Esophagus (tissue), 2 donors: ENCODE data around the gene CHCHD4. TPM values are rescaled to one million over a fixed set of nuclear protein-coding genes. Genes with fewer than 3 reads are reported as not detected.

Experiments used
- H3K27ac ChIP-seq, 2 donors: one replicate each; pipeline ENCODE4 v1.5.1; 2013; ENCODE audit warnings: low read depth in 2 of 2, mild to moderate bottlenecking in 2 of 2, inconsistent platforms in 1 of 2, low read length in 1 of 2, moderate library complexity in 1 of 2
- H3K27me3 ChIP-seq, 2 donors: one replicate each; pipeline ENCODE4 v1.6.1; 2013; ENCODE audit warnings: low read length in 2 of 2, control low read depth in 1 of 2, mild to moderate bottlenecking in 1 of 2; ENCODE audit not compliant: insufficient read depth in 2 of 2, control insufficient read depth in 1 of 2
- H3K36me3 ChIP-seq, 2 donors: one replicate each; pipeline ENCODE4 v1.6.1; 2013; ENCODE audit warnings: low read length in 1 of 2; ENCODE audit not compliant: control insufficient read depth in 2 of 2, insufficient read depth in 2 of 2
- H3K4me1 ChIP-seq, 2 donors: one replicate each; pipeline ENCODE4 v1.6.1; 2013; ENCODE audit warnings: low read length in 1 of 2; ENCODE audit not compliant: control insufficient read depth in 2 of 2, insufficient read depth in 2 of 2
- H3K4me3 ChIP-seq, 2 donors: one replicate each; pipeline ENCODE4 v1.5.1; 2013; ENCODE audit warnings: low read length in 2 of 2, mild to moderate bottlenecking in 2 of 2, low read depth in 1 of 2, moderate library complexity in 1 of 2
- H3K9me3 ChIP-seq, 2 donors: one replicate each; pipeline ENCODE4 v1.6.1; 2013; ENCODE audit warnings: mild to moderate bottlenecking in 2 of 2, low read depth in 1 of 2, low read length in 1 of 2, moderate library complexity in 1 of 2; ENCODE audit not compliant: control insufficient read depth in 2 of 2, insufficient read depth in 1 of 2
- WGBS, 2 donors: extraction: QIAGEN DNeasy Blood & Tissue Kit; methylation state at CpG; one replicate each; pipeline ENCODE4 v1.1.7; 2013; 5-methylcytosine and 5-hydroxymethylcytosine counted together
- polyA plus RNA-seq, 2 donors: library from polyadenylated mRNA; stranded (reverse); fragments of 200-250 nt; gene quantifications; one replicate each; pipeline ENCODE4 v1.2.3, GENCODE V29; 2013
- donor health status: healthy with polysubstance abuse.
- donor health status: Bipolar disorder and iron deficiency.

CHCHD4 gene
- polyA plus RNA-seq: 10 to 100 TPM in 1 of 2 donors, 1 to 10 TPM in 1; 6.5 to 14.9 TPM

DNA sequence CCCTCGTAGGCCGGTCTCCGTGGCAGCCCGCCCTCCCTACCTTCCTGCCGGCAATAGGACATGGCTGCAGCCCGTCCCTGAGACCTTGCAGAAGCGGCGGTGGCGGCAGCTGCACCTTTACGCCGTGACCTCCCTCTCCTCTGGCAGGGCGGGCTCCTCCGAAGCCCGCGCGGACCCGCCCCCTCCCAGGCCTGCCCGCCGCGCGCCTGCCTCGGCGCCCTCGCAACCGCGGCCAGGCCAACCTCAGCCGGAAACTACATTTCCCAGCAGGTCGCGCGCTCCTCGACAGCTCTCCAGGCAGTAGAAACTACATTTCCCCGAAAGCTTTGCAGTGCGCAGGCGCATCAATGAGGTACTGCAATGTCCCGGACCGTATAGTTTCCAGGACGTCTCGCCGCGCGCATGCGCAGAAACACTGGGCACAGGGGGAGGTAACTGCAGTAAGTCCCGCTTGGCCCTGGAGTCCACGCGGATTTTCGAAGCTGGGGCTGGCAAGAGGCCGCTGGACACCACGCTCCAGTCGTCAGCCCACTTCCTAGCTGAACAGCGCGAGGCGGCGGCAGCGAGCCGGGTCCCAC lies at the start of gene CHCHD4, which contains the start of gene TMEM43:
TSS of gene CHCHD4 (minus strand) at position 256 of the 578 bp plus-strand sequence. CDS start at position 62, 194 bp downstream.
TSS of gene TMEM43 (plus strand) at position 438 of the 578 bp plus-strand sequence. CDS start 142 bp downstream, outside the sequence.
- Histone ChIP-seq H3K4me1 (peaks cover 5 to 37% of the 10 kb centered on the region in 2 donors), H3K27ac (peak within 1 kb of the TSS; percentile 89 to 94), H3K36me3 (peaks cover 8 to 10% of the 10 kb centered on the region in 2 donors), H3K27me3 (no peaks in the 10 kb centered on the region), H3K9me3 (no peaks in the 10 kb centered on the region), H3K4me3 (peak within 1 kb of the TSS; percentile 80 to 87)
- whole genome bisulfite sequencing, 2 donors: 0 to 1% methylated on average over 47 to 55 of the region's 55 CpGs

DNA sequence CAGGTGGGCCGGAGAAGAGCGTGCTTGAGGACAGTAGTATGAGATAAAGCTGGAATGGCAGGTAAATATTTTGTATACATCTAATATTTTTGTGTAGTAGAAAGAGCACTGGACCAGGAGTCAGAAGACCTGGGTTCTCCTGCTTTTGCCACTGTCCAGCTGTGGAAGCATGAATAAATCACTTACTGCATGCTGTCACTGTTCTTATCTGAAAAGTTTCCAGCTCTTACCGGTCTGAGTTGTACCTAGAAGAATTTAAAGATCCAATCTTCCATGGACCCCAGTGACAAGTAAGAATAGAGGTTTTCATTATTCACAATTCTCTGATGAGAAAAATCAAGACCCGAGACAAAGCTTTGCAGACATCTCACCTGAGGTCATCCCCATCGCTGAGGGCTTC lies 47.8 kb upstream of the CHCHD4 start:
- 94 to 96% methylated on average over 5 of the region's 5 CpGs for WGBS, 2 donors
- Histone ChIP-seq H3K27me3 (no peaks in the 10 kb centered on the region), H3K4me3 (no peak overlapping the region), H3K27ac (no peak overlapping the region), H3K4me1 (no peaks in the 10 kb centered on the region), H3K9me3 (no peaks in the 10 kb centered on the region), H3K36me3 (peaks cover 16 to 17% of the 10 kb centered on the region in 2 donors)

DNA sequence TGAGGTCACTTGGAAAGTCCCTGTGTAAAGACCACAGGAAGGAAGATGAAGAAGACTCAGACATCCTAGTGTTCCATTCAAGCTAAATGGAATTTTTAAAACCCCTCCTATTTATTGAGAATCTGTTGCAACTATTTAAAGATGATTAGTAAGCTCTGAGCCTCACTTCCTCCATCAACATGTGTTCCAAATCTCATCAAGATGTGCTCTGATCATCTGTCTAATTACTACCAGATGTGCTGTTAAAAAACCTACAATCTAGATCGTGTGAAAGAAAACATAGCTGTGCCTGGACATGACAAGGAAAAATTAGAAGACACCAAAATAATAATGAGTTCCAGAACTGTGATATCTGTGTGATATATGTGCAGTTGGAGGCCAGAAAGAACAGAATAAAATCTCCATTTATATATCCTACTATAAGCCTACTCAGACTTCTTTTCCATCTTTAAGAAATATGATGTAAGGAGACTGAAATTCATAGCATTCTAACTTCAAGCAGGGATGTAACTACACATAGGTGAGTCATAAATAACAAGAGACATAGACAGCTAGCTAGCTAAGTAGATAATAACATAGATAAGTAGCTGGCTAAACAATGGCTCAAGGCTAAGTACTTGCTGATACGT lies 46.0 kb upstream of the CHCHD4 start:
- WGBS, 2 donors: 64 to 65% methylated on average over 2 of the region's 2 CpGs
- Histone ChIP-seq H3K4me1 (no peaks in the 10 kb centered on the region), H3K9me3 (no peaks in the 10 kb centered on the region), H3K27me3 (no peaks in the 10 kb centered on the region), H3K4me3 (no peak overlapping the region), H3K36me3 (peaks cover 25 to 28% of the 10 kb centered on the region in 2 donors), H3K27ac (no peak overlapping the region)

DNA sequence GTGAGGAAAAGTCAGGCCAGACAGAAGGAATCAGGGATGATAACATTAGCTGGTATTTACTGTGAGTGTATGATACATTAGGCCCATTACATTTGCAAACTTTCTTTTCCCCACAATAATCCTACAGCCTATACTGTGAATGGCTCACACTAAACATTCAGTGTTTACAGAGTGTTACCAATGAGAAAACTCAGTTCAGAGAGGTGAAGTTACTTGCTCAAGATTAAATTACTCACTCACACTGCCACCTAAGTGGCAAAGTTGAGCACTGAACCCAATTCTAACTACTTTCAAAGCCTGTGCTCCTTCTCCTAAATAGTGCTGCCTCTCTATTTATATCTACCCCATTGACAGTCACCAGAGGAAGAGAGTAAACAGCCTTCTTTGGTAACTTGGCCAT lies 45.2 kb upstream of the CHCHD4 start:
- Histone ChIP-seq H3K9me3 (no peaks in the 10 kb centered on the region), H3K4me1 (no peaks in the 10 kb centered on the region), H3K36me3 (peaks cover 30 to 33% of the 10 kb centered on the region in 2 donors), H3K27ac (no peak overlapping the region), H3K4me3 (no peak overlapping the region), H3K27me3 (no peaks in the 10 kb centered on the region)

DNA sequence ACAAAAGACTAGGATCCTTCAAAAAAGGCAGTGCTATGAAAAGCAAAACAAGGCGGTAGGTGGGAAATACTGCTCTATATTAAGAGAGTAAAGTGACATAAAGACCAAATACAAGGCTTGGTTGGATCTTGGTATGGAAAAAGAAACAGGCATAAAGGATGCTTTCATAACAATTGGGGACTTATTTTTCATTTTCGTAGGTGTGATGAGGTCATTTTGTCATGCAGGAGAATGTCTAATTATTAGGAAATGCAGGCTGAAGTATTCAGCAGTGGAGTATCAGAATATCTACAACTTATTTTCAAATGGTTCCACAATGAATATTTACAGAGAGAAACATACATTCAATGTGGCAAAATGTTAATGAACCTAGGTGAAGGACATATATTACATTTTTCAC lies 44.8 kb upstream of the CHCHD4 start:
- Histone ChIP-seq H3K27ac (no peak overlapping the region), H3K9me3 (no peaks in the 10 kb centered on the region), H3K4me1 (no peaks in the 10 kb centered on the region), H3K27me3 (no peaks in the 10 kb centered on the region), H3K36me3 (peaks cover 34 to 35% of the 10 kb centered on the region in 2 donors), H3K4me3 (no peak overlapping the region)
- 90 to 91% methylated on average over 2 of the region's 2 CpGs for WGBS, 2 donors

DNA sequence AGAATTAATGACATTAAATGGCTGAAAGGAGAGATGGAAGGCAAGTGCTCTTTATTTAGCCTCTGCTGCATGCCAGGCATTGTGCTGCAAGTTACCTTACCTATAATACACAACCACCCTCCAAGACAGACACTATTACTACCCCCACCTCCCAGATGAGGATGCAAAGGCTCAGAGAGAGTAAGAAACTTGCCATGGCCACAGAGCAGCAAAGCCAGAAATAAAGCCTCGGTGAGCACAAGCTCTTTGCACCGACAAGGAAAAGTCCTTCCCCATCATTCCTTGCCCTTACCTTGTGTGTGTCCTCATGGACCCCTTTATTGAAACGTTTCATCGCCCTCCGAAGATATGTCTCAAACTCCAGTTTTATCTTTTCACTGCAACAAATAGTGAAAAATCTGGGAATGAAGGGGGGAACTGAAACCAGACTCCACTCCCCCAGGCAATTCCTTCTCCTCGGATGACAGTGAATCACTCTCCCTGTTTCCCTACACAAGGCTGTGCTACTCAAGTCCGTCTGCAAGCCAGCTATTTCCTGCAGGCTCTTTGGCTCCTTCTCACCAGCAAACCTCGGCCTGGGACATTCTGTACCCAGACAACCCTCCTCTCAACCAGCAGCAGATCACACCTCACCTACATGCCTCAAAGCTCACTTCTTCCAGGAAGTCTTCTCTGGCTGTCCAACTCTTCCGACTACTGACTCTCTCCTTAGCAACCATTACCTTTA lies 42.4 kb upstream of the CHCHD4 start:
- Histone ChIP-seq H3K36me3 (peaks cover 30 to 35% of the 10 kb centered on the region in 2 donors), H3K9me3 (no peaks in the 10 kb centered on the region), H3K27ac (no peak overlapping the region), H3K4me3 (no peak overlapping the region), H3K4me1 (no peaks in the 10 kb centered on the region), H3K27me3 (no peaks in the 10 kb centered on the region)
- 84 to 89% methylated on average over 9 of the region's 9 CpGs for WGBS, 2 donors

DNA sequence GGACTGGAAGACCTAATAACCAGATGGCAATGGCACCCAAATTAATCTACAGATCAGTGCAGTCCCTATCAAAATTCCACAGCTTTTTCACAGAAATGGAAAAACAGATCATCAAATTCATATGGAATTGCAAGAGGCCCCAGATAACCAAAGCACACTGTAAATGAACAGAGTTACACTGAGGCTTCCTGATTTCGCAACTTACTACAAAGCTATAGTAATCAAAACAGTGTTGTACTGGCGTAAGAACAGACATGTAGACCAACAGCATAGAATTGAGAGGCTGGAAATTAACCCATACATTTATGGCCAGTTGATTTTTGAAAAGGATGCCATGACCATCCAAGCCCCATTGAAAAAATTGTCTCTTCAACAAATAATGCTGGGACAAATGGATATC lies 37.5 kb upstream of the CHCHD4 start:
- H3K4me3 ChIP-seq: no peak overlapping the region
- H3K4me1 ChIP-seq: no peaks in the 10 kb centered on the region
- peaks cover 29 to 36% of the 10 kb centered on the region in 2 donors for H3K36me3 ChIP-seq
- 91 to 94% methylated on average over 2 of the region's 2 CpGs for WGBS, 2 donors
- H3K27ac ChIP-seq: no peak overlapping the region
- H3K27me3 ChIP-seq: no peaks in the 10 kb centered on the region
- H3K9me3 ChIP-seq: no peaks in the 10 kb centered on the region

DNA sequence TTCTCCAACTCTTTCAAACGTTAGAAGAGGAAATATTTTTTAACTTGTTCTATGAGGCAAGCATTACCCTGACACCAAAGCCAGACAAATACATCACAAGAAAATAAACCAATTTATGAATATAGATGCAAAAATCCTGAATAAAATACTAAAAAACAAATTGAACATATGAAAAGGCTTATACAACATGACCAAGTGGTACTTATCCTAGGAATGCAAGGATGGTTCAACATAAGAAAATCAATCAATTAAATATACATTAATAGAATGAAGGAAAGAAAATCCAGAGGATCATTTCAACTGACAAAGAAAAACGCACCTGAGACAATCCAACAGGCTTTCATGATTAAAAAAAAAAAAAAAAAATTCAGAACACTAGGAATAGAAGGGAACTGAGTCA lies 36.6 kb upstream of the CHCHD4 start:
- Histone ChIP-seq H3K9me3 (no peaks in the 10 kb centered on the region), H3K4me1 (no peaks in the 10 kb centered on the region), H3K36me3 (peaks cover 20 to 29% of the 10 kb centered on the region in 2 donors), H3K4me3 (no peak overlapping the region), H3K27ac (no peak overlapping the region), H3K27me3 (no peaks in the 10 kb centered on the region)
- 89 to 97% methylated on average over 2 of the region's 2 CpGs for WGBS, 2 donors

DNA sequence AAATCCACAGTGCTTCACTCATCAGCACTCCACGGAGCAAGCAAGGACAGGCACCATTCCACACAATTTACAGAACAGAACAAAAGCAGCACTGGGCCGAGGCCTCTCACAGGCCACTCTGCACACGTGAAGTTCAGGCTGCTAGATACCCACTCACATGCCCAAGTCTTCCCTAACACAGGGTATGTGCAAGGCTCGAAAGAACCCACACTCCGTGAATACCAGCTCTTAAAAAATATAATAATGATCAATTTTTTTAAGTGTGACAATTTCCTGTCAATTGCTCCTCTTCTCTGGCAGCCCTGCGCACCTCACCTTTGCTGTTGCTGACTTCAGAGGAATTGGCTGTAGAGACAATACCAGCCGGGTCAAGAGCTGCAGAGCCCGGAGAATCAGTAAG lies 34.8 kb upstream of the CHCHD4 start:
- H3K4me3 ChIP-seq: no peak overlapping the region
- H3K9me3 ChIP-seq: no peaks in the 10 kb centered on the region
- no peaks in the 10 kb centered on the region for H3K4me1 ChIP-seq
- no peaks in the 10 kb centered on the region for H3K27me3 ChIP-seq
- peaks cover 17 to 25% of the 10 kb centered on the region in 2 donors for H3K36me3 ChIP-seq
- H3K27ac ChIP-seq: no peak overlapping the region
- WGBS, 2 donors: 97 to 98% methylated on average over 8 of the region's 8 CpGs
